WTC11 (cell line): Measurements from ENCODE around the gene FLT1. TPM values are rescaled to one million over a fixed set of nuclear protein-coding genes. Genes with fewer than 3 reads are reported as not detected.

Experiments
- ATAC-seq: fragments of 200-7000 bp; cut with Tn5 transposase; 2 replicates; pipeline ENCODE4 v1.10.0; 2021; ENCODE audit warnings: mild to moderate bottlenecking, moderate library complexity
- CTCF ChIA-PET: fragments of 300-600 bp; sonication (Branson Sonifier 250); formaldehyde crosslinking; loops from one replicate; lab custom pipeline; 2021; ENCODE audit warnings: antibody characterized with exemption; lab: Charles Lee
- POLR2A ChIA-PET: fragments of 350-600 bp; sonication (Branson Sonifier 250); formaldehyde crosslinking; loops from one replicate; lab custom pipeline; 2021; ENCODE audit warnings: antibody characterized with exemption; lab: Charles Lee
- DNase-seq: peaks from one replicate; pipeline ENCODE4 v3.0.0; 2021; ENCODE audit warnings: low spot score
- H3K27ac Mint-ChIP-seq: 2 replicates; pipeline ENCODE4 v1.8.0; 2021; ENCODE audit warnings: mixed read lengths
- H3K27me3 Mint-ChIP-seq: 2 replicates; pipeline ENCODE4 v1.8.0; 2021; ENCODE audit warnings: low read depth, mild to moderate bottlenecking, moderate library complexity, mixed read lengths
- H3K36me3 Mint-ChIP-seq: 2 replicates; pipeline ENCODE4 v1.8.0; 2021; ENCODE audit warnings: mixed read lengths
- H3K4me1 Mint-ChIP-seq: 2 replicates; pipeline ENCODE4 v1.8.0; 2022; ENCODE audit warnings: mixed read lengths
- H3K4me3 Mint-ChIP-seq: 2 replicates; pipeline ENCODE4 v1.8.0; 2021; ENCODE audit warnings: mild to moderate bottlenecking, moderate library complexity, mixed read lengths
- H3K9me3 Mint-ChIP-seq: 2 replicates; pipeline ENCODE4 v1.8.0; 2021; ENCODE audit warnings: mixed read lengths
- KAT7 ChIP-seq: sonication (generic); formaldehyde crosslinking; IDR thresholded peaks from 2 replicates; pipeline ENCODE4 v1.8.1; 2023; ENCODE audit warnings: missing genetic modification reagents, mild to moderate bottlenecking, borderline replicate concordance
- NR2C2 ChIP-seq: sonication (generic); formaldehyde crosslinking; IDR thresholded peaks from 2 replicates; pipeline ENCODE4 v1.8.0; 2022; ENCODE audit warnings: mild to moderate bottlenecking, missing genetic modification reagents
- OVOL2 ChIP-seq: fragments of 250-450 bp; sonication (Bioruptor Pico); IDR thresholded peaks from 2 replicates; pipeline ENCODE4 v1.9.0; 2021; ENCODE audit warnings: mild to moderate bottlenecking, borderline replicate concordance
- PRRX2 ChIP-seq: fragments of 250-450 bp; sonication (Bioruptor Pico); IDR thresholded peaks from 2 replicates; pipeline ENCODE4 v1.8.0; 2021; ENCODE audit warnings: mild to moderate bottlenecking
- RELA ChIP-seq: sonication (generic); formaldehyde crosslinking; IDR thresholded peaks from 2 replicates; pipeline ENCODE4 v1.8.1; 2022; ENCODE audit warnings: missing genetic modification reagents, mild to moderate bottlenecking, borderline replicate concordance
- RORB ChIP-seq: fragments of 250-450 bp; sonication (Bioruptor Pico); IDR thresholded peaks from 2 replicates; pipeline ENCODE4 v1.9.0; 2021; ENCODE audit warnings: mild to moderate bottlenecking
- SMAD3 ChIP-seq: sonication (generic); formaldehyde crosslinking; IDR thresholded peaks from 2 replicates; pipeline ENCODE4 v1.8.0; 2022; ENCODE audit warnings: missing genetic modification reagents, mild to moderate bottlenecking, borderline replicate concordance
- SOX15 ChIP-seq: fragments of 250-450 bp; sonication (Bioruptor Pico); IDR thresholded peaks from 2 replicates; pipeline ENCODE4 v1.9.0; 2021; ENCODE audit warnings: mild to moderate bottlenecking
- ZNF416 ChIP-seq: fragments of 250-450 bp; sonication (Bioruptor Pico); IDR thresholded peaks from 2 replicates; pipeline ENCODE4 v1.9.0; 2021; ENCODE audit warnings: mild to moderate bottlenecking, inconsistent platforms
- total RNA-seq: library from RNA; stranded (reverse); gene quantifications from 3 replicates; pipeline ENCODE4 v1.2.3, GENCODE V29; 2021
- TF ChIP-seq, protein P1 (sequence below): fragments of 200-600 bp; IDR thresholded peaks from 2 replicates; pipeline ENCODE4 v1.8.0; 2022; ENCODE audit warnings: antibody characterized with exemption
- TF ChIP-seq, protein P2 (sequence below): fragments of 250-450 bp; sonication (Bioruptor Pico); IDR thresholded peaks from 2 replicates; pipeline ENCODE4 v1.9.0; 2021; ENCODE audit warnings: mild to moderate bottlenecking
- TF ChIP-seq, protein P3 (sequence below): fragments of 250-450 bp; sonication (Bioruptor Pico); IDR thresholded peaks from 2 replicates; pipeline ENCODE4 v1.9.0; 2021; ENCODE audit warnings: moderate library complexity, mild to moderate bottlenecking, inconsistent platforms, borderline replicate concordance
- TF ChIP-seq, protein P4 (sequence below): sonication (generic); formaldehyde crosslinking; IDR thresholded peaks from 2 replicates; pipeline ENCODE4 v1.8.1; 2022; ENCODE audit warnings: low read depth, mild to moderate bottlenecking, moderate library complexity, missing genetic modification reagents, borderline replicate concordance
- TF ChIP-seq, protein P5 (sequence below): fragments of 250-450 bp; sonication (Bioruptor Pico); IDR thresholded peaks from 2 replicates; pipeline ENCODE4 v1.9.0; 2021; ENCODE audit warnings: mild to moderate bottlenecking
- TF ChIP-seq, protein P6 (sequence below): sonication (generic); formaldehyde crosslinking; IDR thresholded peaks from 2 replicates; pipeline ENCODE4 v1.8.0; 2023; ENCODE audit warnings: missing genetic modification reagents
- TF ChIP-seq, protein P7 (sequence below): sonication (generic); formaldehyde crosslinking; IDR thresholded peaks from 2 replicates; pipeline ENCODE4 v1.8.0; 2023; ENCODE audit warnings: missing genetic modification reagents, mild to moderate bottlenecking, borderline replicate concordance
- TF ChIP-seq, protein P8 (sequence below): sonication (generic); formaldehyde crosslinking; IDR thresholded peaks from 2 replicates; pipeline ENCODE4 v1.8.0; 2023; ENCODE audit warnings: mild to moderate bottlenecking, missing genetic modification reagents

Gene FLT1
- total RNA-seq, 1 experiment from 2014 or later, result 66.3 TPM

DNA sequence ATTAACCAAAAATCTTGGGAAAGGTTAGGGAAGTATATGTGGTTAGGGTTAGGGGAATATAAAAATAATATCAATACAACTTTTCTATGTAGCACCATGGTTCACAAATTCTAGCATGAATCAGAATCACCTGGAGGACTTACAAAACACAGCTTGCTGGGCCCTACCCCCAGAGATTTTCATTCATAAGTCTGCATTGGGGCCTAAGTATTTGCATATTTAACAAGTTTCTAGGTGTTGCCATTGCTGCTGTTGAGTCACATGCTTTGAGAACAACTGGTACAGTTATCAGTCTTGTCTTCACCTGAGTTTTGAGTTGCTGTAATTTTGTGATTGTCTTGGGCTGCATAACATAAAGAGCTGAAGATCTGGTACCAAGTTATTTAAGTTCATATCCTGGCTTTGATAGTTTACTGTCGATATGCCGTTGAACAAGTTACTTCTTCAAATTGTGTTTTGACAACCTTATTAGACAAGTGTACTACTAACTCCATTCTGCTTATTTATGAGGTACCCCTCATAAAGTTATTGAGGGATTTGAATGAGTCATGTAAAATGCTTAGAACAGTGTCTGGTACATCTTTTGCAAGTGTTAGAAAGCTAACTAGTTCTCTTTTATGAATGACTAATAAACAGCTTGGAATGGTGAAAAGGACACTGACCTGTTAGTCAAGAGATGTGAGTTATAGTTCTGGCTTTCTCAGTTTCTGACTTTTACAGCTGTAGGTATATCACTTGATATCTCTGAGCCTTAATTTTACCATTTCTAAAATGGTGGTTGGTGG is 223.7 kb downstream of the FLT1 start (continued):
- TF ChIP-seq, protein P1, sequence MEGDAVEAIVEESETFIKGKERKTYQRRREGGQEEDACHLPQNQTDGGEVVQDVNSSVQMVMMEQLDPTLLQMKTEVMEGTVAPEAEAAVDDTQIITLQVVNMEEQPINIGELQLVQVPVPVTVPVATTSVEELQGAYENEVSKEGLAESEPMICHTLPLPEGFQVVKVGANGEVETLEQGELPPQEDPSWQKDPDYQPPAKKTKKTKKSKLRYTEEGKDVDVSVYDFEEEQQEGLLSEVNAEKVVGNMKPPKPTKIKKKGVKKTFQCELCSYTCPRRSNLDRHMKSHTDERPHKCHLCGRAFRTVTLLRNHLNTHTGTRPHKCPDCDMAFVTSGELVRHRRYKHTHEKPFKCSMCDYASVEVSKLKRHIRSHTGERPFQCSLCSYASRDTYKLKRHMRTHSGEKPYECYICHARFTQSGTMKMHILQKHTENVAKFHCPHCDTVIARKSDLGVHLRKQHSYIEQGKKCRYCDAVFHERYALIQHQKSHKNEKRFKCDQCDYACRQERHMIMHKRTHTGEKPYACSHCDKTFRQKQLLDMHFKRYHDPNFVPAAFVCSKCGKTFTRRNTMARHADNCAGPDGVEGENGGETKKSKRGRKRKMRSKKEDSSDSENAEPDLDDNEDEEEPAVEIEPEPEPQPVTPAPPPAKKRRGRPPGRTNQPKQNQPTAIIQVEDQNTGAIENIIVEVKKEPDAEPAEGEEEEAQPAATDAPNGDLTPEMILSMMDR, result no peak
- TF ChIP-seq, protein P2, sequence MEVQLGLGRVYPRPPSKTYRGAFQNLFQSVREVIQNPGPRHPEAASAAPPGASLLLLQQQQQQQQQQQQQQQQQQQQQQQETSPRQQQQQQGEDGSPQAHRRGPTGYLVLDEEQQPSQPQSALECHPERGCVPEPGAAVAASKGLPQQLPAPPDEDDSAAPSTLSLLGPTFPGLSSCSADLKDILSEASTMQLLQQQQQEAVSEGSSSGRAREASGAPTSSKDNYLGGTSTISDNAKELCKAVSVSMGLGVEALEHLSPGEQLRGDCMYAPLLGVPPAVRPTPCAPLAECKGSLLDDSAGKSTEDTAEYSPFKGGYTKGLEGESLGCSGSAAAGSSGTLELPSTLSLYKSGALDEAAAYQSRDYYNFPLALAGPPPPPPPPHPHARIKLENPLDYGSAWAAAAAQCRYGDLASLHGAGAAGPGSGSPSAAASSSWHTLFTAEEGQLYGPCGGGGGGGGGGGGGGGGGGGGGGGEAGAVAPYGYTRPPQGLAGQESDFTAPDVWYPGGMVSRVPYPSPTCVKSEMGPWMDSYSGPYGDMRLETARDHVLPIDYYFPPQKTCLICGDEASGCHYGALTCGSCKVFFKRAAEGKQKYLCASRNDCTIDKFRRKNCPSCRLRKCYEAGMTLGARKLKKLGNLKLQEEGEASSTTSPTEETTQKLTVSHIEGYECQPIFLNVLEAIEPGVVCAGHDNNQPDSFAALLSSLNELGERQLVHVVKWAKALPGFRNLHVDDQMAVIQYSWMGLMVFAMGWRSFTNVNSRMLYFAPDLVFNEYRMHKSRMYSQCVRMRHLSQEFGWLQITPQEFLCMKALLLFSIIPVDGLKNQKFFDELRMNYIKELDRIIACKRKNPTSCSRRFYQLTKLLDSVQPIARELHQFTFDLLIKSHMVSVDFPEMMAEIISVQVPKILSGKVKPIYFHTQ (CRISPR knock-in tag), result no peak
- TF ChIP-seq, protein P3, sequence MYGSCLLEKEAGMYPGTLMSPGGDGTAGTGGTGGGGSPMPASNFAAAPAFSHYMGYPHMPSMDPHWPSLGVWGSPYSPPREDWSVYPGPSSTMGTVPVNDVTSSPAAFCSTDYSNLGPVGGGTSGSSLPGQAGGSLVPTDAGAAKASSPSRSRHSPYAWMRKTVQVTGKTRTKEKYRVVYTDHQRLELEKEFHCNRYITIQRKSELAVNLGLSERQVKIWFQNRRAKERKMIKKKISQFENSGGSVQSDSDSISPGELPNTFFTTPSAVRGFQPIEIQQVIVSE, result no peak
- TF ChIP-seq, protein P4, sequence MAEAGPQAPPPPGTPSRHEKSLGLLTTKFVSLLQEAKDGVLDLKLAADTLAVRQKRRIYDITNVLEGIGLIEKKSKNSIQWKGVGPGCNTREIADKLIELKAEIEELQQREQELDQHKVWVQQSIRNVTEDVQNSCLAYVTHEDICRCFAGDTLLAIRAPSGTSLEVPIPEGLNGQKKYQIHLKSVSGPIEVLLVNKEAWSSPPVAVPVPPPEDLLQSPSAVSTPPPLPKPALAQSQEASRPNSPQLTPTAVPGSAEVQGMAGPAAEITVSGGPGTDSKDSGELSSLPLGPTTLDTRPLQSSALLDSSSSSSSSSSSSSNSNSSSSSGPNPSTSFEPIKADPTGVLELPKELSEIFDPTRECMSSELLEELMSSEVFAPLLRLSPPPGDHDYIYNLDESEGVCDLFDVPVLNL, result no peak
- no peak for TF ChIP-seq RORB (CRISPR knock-in tag)
- TF ChIP-seq PRRX2 (CRISPR knock-in tag), result no peak
- TF ChIP-seq, protein P5, sequence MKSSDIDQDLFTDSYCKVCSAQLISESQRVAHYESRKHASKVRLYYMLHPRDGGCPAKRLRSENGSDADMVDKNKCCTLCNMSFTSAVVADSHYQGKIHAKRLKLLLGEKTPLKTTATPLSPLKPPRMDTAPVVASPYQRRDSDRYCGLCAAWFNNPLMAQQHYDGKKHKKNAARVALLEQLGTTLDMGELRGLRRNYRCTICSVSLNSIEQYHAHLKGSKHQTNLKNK, result no peak

DNA sequence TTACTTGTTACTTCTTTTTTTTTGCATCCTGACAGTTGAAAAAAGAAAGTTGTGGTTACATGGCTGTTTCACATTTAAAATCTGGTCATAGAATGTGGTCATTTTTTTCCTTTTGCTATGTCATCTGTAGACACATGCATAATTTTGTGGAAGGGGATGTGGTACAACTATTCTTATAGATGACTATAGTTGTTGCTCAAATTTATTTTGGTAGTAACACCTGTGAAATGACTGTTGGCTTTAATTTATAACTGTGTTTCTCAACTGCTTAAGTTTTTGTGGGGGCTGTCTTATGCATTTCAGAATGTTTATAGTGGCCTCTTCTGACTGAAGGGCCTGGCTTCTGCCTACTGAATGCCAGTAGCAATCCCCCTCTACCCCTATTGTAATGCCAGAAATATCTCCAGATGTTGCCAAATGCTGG is 226.1 kb downstream of the FLT1 start:
- Mint-ChIP-seq H3K36me3 (peaks cover 17% of the 10 kb centered on the region), H3K27ac (no peak overlapping the region), H3K4me3 (no peak overlapping the region), H3K4me1 (no peaks in the 10 kb centered on the region), H3K27me3 (no peaks in the 10 kb centered on the region), H3K9me3 (no peaks in the 10 kb centered on the region)
- POLR2A ChIA-PET, result no interaction called here
- ATAC-seq (no peak), DNase-seq (no peak)
- CTCF ChIA-PET, result no interaction called here
- TF ChIP-seq RELA, result no peak
- no peak for TF ChIP-seq SOX15
- TF ChIP-seq NR2C2 (CRISPR knock-in tag), result no peak
- no peak for TF ChIP-seq KAT7 (CRISPR knock-in tag)
- TF ChIP-seq, protein P4, result no peak
- TF ChIP-seq, protein P6, sequence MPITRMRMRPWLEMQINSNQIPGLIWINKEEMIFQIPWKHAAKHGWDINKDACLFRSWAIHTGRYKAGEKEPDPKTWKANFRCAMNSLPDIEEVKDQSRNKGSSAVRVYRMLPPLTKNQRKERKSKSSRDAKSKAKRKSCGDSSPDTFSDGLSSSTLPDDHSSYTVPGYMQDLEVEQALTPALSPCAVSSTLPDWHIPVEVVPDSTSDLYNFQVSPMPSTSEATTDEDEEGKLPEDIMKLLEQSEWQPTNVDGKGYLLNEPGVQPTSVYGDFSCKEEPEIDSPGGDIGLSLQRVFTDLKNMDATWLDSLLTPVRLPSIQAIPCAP, result no peak
- TF ChIP-seq SMAD3 (CRISPR knock-in tag), result no peak
- TF ChIP-seq OVOL2 (CRISPR knock-in tag), result no peak
- no peak for TF ChIP-seq ZNF416
- TF ChIP-seq, protein P3, result no peak
- TF ChIP-seq, protein P7, sequence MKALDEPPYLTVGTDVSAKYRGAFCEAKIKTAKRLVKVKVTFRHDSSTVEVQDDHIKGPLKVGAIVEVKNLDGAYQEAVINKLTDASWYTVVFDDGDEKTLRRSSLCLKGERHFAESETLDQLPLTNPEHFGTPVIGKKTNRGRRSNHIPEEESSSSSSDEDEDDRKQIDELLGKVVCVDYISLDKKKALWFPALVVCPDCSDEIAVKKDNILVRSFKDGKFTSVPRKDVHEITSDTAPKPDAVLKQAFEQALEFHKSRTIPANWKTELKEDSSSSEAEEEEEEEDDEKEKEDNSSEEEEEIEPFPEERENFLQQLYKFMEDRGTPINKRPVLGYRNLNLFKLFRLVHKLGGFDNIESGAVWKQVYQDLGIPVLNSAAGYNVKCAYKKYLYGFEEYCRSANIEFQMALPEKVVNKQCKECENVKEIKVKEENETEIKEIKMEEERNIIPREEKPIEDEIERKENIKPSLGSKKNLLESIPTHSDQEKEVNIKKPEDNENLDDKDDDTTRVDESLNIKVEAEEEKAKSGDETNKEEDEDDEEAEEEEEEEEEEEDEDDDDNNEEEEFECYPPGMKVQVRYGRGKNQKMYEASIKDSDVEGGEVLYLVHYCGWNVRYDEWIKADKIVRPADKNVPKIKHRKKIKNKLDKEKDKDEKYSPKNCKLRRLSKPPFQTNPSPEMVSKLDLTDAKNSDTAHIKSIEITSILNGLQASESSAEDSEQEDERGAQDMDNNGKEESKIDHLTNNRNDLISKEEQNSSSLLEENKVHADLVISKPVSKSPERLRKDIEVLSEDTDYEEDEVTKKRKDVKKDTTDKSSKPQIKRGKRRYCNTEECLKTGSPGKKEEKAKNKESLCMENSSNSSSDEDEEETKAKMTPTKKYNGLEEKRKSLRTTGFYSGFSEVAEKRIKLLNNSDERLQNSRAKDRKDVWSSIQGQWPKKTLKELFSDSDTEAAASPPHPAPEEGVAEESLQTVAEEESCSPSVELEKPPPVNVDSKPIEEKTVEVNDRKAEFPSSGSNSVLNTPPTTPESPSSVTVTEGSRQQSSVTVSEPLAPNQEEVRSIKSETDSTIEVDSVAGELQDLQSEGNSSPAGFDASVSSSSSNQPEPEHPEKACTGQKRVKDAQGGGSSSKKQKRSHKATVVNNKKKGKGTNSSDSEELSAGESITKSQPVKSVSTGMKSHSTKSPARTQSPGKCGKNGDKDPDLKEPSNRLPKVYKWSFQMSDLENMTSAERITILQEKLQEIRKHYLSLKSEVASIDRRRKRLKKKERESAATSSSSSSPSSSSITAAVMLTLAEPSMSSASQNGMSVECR (CRISPR knock-in tag), result no peak
- TF ChIP-seq, protein P8, sequence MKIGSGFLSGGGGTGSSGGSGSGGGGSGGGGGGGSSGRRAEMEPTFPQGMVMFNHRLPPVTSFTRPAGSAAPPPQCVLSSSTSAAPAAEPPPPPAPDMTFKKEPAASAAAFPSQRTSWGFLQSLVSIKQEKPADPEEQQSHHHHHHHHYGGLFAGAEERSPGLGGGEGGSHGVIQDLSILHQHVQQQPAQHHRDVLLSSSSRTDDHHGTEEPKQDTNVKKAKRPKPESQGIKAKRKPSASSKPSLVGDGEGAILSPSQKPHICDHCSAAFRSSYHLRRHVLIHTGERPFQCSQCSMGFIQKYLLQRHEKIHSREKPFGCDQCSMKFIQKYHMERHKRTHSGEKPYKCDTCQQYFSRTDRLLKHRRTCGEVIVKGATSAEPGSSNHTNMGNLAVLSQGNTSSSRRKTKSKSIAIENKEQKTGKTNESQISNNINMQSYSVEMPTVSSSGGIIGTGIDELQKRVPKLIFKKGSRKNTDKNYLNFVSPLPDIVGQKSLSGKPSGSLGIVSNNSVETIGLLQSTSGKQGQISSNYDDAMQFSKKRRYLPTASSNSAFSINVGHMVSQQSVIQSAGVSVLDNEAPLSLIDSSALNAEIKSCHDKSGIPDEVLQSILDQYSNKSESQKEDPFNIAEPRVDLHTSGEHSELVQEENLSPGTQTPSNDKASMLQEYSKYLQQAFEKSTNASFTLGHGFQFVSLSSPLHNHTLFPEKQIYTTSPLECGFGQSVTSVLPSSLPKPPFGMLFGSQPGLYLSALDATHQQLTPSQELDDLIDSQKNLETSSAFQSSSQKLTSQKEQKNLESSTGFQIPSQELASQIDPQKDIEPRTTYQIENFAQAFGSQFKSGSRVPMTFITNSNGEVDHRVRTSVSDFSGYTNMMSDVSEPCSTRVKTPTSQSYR (CRISPR knock-in tag), result no peak
